Gastroesophageal sphincter (tissue), 3 donors: ENCODE results near the gene KLK1.

Experiments
- CTCF ChIP-seq, 4 experiments: fragments of 200-600 bp in 2 of 4; fragments of 450-650 bp in 2 of 4; sonication (generic) in 1 of 4; IDR thresholded peaks; one replicate each; pipeline ENCODE4 v1.5.1; 2017 to 2019; ENCODE audit warnings: antibody characterized with exemption in 4 of 4, mild to moderate bottlenecking in 2 of 4, moderate library complexity in 2 of 4
- EP300 ChIP-seq: sonication (generic); formaldehyde crosslinking; IDR thresholded peaks from one replicate; pipeline ENCODE4 v1.6.1; 2017; ENCODE audit warnings: antibody characterized with exemption, mild to moderate bottlenecking
- POLR2A ChIP-seq, 2 donors: fragments of 450-650 bp; IDR thresholded peaks; one replicate each; pipeline ENCODE4 v1.6.1; 2017; ENCODE audit warnings: antibody characterized with exemption in 2 of 2, mild to moderate bottlenecking in 2 of 2, moderate library complexity in 1 of 2
- POLR2AphosphoS5 ChIP-seq: sonication (generic); formaldehyde crosslinking; IDR thresholded peaks from one replicate; pipeline ENCODE4 v1.6.1; 2017; ENCODE audit warnings: antibody characterized with exemption

GRCh38 chr19:50797429-50797780, 26.2 kb downstream of the KLK1 start:
- no peak for TF ChIP-seq CTCF (IDR thresholded peaks at IDR 0.05)
- no peak for TF ChIP-seq POLR2A (IDR thresholded peaks at IDR 0.05)
- TF ChIP-seq POLR2AphosphoS5: no peak
- TF ChIP-seq EP300: no peak
